ENCODE data around the gene CDC42SE2.
A peak's percentile ranks its signal among the peaks of the same experiment; 100 is the strongest.

Gene CDC42SE2

DNA sequence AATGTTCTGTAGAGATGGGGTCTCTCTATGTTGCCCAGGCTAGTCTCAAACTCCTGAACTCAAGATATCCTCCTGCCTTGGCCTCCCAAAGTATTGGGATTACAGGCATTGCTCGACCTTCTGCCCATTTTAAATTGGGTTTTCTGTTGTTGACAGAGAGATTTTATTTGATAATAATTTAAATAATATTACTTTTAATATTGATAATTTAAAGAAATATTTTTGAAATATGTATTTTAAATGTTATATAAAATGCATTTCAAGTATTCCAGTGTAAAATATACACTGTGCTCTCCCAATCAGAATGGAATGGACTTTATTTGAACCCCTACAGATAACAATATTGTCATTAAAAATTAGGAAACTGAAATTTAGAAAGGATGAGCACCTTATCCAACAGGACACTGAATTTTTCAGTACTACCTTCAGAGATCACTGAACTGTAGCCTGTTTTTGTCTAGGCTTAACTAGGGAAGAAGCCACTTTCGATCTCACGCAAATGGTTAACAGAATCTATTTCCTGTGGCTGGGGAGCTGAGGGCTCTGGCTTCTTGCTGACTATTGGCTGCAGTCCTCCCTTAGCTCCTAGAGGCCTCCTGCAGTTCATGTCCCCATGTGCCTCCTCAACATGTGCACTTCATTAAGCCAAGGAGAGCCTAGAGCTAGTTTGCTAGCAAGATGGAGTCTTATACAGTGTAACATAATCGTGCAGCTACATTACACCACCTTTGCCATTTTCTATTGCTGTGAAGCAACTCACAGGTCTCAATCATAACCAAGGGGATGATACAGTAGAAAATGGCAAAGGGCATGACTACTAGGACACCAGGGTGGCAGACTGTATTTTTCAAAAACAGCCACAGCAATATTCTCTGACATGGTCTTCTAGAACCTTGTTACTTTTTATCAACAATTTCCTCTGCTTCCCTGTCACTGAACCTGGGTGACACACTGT, 150.0 kb downstream of the CDC42SE2 start:
- no peak for TF ChIP-seq CTCF (conservative IDR thresholded peaks at IDR 0.05; ENCODE audit: low read depth, low read length)
- peak; percentile 18 for DNase-seq (ENCODE audit: low read depth)
- H3K4me3 ChIP-seq (ENCODE audit: low read depth, low read length), result no peak overlapping the region

DNA sequence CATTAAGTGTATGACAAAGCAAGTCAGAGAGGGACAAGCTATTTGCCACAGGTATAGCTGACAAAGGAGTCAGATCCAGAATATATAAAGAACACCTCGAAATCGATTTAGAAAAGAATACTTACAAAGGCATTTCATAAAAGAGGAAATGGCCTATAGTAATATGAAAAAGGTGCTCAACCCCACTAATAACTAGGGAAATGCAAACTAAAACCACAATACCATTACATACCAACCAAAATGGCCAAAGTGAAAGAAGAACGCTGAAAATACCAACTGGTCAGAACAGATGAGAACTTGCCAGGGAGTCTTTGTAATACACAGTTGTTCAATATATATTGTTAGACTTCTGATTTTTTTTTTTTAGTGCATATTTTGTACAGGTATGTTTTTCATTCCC, 152.9 kb downstream of the CDC42SE2 start:
- no peak for TF ChIP-seq CTCF (conservative IDR thresholded peaks at IDR 0.05; ENCODE audit: low read depth, low read length)
- H3K4me3 ChIP-seq (ENCODE audit: low read depth, low read length), result no peak overlapping the region
- DNase-seq (ENCODE audit: low read depth), result no peak

GRCh38 chr5:131417240-131417869, 153.5 kb downstream of the CDC42SE2 start:
- peak; percentile 89 for DNase-seq (ENCODE audit: low read depth)
- TF ChIP-seq CTCF (conservative IDR thresholded peaks at IDR 0.05; ENCODE audit: low read depth, low read length), result peak; percentile 82
- H3K4me3 ChIP-seq (ENCODE audit: low read depth, low read length), result no peak overlapping the region

DNA sequence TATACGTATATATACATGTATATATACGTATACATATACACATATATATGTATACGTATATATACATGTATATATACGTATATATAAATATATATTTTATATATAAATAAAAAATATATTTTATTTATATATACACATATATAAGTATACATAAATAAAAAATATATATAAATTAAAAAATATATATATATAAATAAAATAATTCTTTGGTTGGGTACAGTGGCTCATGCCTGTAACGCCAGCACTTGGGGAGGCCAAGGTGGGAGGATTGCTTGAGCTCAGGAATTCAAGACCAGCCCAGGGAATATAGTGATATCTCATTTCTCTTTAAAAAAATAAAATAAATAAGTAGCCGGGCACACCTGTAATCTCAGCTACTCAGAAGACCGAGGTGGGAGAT, 155.0 kb downstream of the CDC42SE2 start:
- no peak for TF ChIP-seq CTCF (conservative IDR thresholded peaks at IDR 0.05; ENCODE audit: low read depth, low read length)
- H3K4me3 ChIP-seq (ENCODE audit: low read depth, low read length), result no peak overlapping the region
- no peak for DNase-seq (ENCODE audit: low read depth)

GRCh38 chr5:131419877-131420276, 156.0 kb downstream of the CDC42SE2 start:
- no peak for DNase-seq (ENCODE audit: low read depth)
- TF ChIP-seq CTCF (conservative IDR thresholded peaks at IDR 0.05; ENCODE audit: low read depth, low read length), result no peak
- H3K4me3 ChIP-seq (ENCODE audit: low read depth, low read length), result no peak overlapping the region

DNA sequence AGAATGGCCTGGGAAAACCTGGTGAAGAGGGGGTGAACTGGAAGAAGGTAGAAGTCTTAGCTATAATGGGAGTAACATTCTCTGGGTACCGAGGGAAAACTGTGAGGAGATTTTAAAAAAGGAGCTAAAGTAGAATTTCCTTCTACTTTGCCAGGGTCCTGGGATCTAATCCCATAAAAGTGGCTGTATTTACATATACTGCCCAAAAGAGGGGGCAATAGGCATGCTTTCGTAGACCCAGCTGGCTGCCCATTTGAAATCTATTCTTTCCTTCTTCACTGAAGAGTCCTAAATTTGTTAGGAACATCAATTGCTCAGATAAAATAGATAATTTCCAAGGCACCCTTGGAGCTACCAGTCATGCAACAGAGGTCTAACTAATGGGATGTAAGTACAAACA, 159.2 kb downstream of the CDC42SE2 start:
- peak; percentile 80 for TF ChIP-seq CTCF (conservative IDR thresholded peaks at IDR 0.05; ENCODE audit: low read depth, low read length)
- DNase-seq (ENCODE audit: low read depth), result peak; percentile 71
- no peak overlapping the region for H3K4me3 ChIP-seq (ENCODE audit: low read depth, low read length)

Measured in choroid plexus epithelial cell (primary cell).